ENCODE results near the gene PIK3R4. TPM values are rescaled to one million over a fixed set of nuclear protein-coding genes. Genes with fewer than 3 reads are reported as not detected.

The PIK3R4 gene
- total RNA-seq (2022; extraction: Qiagen RNA extraction; ENCODE audit: low read depth), result 15.4 to 22.0 TPM (median 18.6 TPM) in 5 replicates

GRCh38 chr3:130746246-130747039 lies at the start of gene PIK3R4:
Gene PIK3R4, minus strand, starts transcription at chr3:130746829. Its CDS starts 1,611 bp downstream, at chr3:130745218.

Other genes with a start within 250 kb of the PIK3R4 start
- not detected in 5 replicates for gene COL6A6, start 229.7 kb downstream of the PIK3R4 start, total RNA-seq (2022; extraction: Qiagen RNA extraction; ENCODE audit: low read depth)
- 19.6 to 33.0 TPM (median 30.7 TPM) in 5 replicates for gene ATP2C1, start 147.3 kb upstream of the PIK3R4 start, total RNA-seq (2022; extraction: Qiagen RNA extraction; ENCODE audit: low read depth)